Spinal cord (tissue), 10 donors: ENCODE measurements around the gene STXBP2. TPM values are rescaled to one million over a fixed set of nuclear protein-coding genes. Genes with fewer than 3 reads are reported as not detected.

Experiments used
- DNase-seq, 6 donors: peaks; one replicate each; pipeline versions ENCODE4 v3.0.0 to v3.0.0-alpha.2; 2013 to 2015; ENCODE audit warnings: low spot score in 6 of 6, low read depth in 4 of 6
- H3K27ac ChIP-seq: one replicate; pipeline ENCODE4 v1.5.1; 2013; ENCODE audit warnings: low read depth, low read length, control low read depth
- H3K27me3 ChIP-seq: one replicate; pipeline ENCODE4 v1.6.1; 2013; ENCODE audit warnings: low read length; ENCODE audit not compliant: control insufficient read depth, insufficient read depth
- H3K36me3 ChIP-seq: one replicate; pipeline ENCODE4 v1.6.1; 2013; ENCODE audit warnings: low read length; ENCODE audit not compliant: control insufficient read depth, insufficient read depth
- H3K4me1 ChIP-seq: one replicate; pipeline ENCODE4 v1.6.1; 2013; ENCODE audit warnings: low read length; ENCODE audit not compliant: control insufficient read depth, insufficient read depth
- H3K4me3 ChIP-seq: one replicate; pipeline ENCODE4 v1.5.1; 2013; ENCODE audit warnings: low read depth, low read length, control low read depth
- H3K9me3 ChIP-seq: one replicate; pipeline ENCODE4 v1.6.1; 2013; ENCODE audit warnings: low read length; ENCODE audit not compliant: control insufficient read depth, insufficient read depth
- WGBS: methylation state at CpG from one replicate; pipeline ENCODE4 v1.1.5; 2013; ENCODE audit warnings: missing lambda C conversion rate; ENCODE audit not compliant: insufficient coverage; 5-methylcytosine and 5-hydroxymethylcytosine counted together
- polyA plus RNA-seq, 2 donors: library from polyadenylated mRNA; unstranded; fragments of 120-200 nt; gene quantifications; one replicate each; pipeline ENCODE4 v1.2.1, GENCODE V29; 2013; ENCODE audit not compliant: insufficient read length in 2 of 2
- total RNA-seq, 2 donors: library from RNA; depleted of rRNA in 1 of 2; stranded (reverse); fragments of 120-200 nt in 1 of 2; fragments of >200 nt in 1 of 2; gene quantifications; one replicate each; pipeline versions ENCODE4 v1.2.3 to v1.2.4, GENCODE V29; 2013 to 2014
- donor health status: healthy.

The STXBP2 gene
- total and polyA plus RNA-seq, 4 donors = 4.4 to 14.0 (median 10.6) TPM

DNA sequence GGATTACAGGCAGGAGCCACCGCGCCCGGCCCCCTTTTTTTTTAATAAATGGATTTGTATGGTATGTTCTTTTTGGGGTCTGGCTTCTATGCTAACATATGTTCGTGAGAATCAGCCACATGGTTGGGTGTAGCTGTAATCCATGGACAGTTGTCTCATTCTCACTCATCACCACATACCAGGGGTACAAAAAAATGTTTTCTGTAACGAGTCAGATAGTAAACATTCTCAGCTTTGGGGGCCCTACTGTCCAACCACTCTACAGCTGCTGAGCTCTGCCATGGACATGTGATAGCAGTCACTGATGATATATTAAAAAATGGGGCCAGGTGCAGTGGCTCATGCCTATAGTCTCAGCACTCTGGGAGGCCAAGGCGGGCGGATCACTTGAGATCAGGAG lies 26.8 kb downstream of the STXBP2 start:
- no peaks in the 10 kb centered on the region for H3K4me1 ChIP-seq
- no peak overlapping the region for H3K4me3 ChIP-seq
- H3K9me3 ChIP-seq = no peaks in the 10 kb centered on the region
- no peaks in the 10 kb centered on the region for H3K36me3 ChIP-seq
- DNase-seq = peak in 1 of 6 donors; percentile 64
- 100% methylated on average over 2 of the region's 7 CpGs for WGBS
- H3K27me3 ChIP-seq = no peaks in the 10 kb centered on the region
- no peak overlapping the region for H3K27ac ChIP-seq

DNA sequence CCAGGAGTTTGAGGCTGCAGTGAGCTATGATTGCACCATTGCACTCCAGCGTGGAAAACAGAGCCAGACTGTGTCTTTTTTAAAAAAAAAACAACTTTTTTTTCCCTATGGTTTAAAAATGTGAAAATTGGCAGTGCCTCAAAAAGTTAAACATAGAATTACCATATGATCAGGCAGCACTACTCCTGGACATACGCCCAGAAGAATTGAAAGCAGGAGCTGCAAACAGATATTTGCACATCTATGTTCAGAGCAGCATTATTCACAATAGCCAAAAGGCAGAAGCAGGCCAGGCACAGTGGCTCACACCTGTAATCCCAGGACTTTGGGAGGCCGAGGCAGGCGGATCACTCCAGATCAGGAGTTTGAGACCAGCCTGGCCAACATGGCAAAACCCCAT lies 28.2 kb downstream of the STXBP2 start:
- Histone ChIP-seq H3K27ac (no peak overlapping the region), H3K36me3 (no peaks in the 10 kb centered on the region), H3K27me3 (no peaks in the 10 kb centered on the region), H3K9me3 (no peaks in the 10 kb centered on the region), H3K4me3 (no peak overlapping the region), H3K4me1 (peaks cover 6% of the 10 kb centered on the region)
- DNase-seq = peak in 2 of 6 donors; percentile 18 to 93
- 64% methylated on average over 1 of the region's 4 CpGs for WGBS

DNA sequence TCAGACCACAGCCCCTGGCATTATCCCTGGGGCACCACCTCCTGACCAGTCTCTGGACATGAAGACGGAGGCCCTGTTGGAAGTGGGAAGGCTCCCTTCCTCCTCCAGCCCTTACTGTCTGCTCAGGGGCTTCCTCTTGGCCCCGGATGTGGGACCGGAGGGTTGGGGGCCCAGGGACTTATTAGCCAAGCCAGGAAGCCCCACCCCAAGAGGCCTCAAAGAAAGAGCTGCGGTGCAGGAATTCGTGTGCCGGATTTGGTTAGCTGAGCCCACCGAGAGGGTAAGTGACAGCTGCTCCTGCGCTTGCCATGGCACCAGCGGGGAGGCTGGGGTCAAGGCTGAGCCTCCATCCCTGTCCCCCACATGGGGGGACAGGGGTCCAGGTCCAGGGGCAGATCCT lies 31.9 kb downstream of the STXBP2 start, which contains the start of gene RETN:
RETN (plus strand) TSS at position 208 of the 400 bp plus-strand sequence. CDS start 278 bp downstream, outside the sequence.
- H3K4me3 ChIP-seq = no peak within 1 kb of the TSS
- H3K27ac ChIP-seq = no peak within 1 kb of the TSS
- no peak for DNase-seq
- H3K4me1 ChIP-seq = peaks cover 13% of the 10 kb centered on the region
- 88% methylated on average over 9 of the region's 9 CpGs for WGBS
- no peaks in the 10 kb centered on the region for H3K27me3 ChIP-seq
- no peaks in the 10 kb centered on the region for H3K36me3 ChIP-seq
- no peaks in the 10 kb centered on the region for H3K9me3 ChIP-seq

DNA sequence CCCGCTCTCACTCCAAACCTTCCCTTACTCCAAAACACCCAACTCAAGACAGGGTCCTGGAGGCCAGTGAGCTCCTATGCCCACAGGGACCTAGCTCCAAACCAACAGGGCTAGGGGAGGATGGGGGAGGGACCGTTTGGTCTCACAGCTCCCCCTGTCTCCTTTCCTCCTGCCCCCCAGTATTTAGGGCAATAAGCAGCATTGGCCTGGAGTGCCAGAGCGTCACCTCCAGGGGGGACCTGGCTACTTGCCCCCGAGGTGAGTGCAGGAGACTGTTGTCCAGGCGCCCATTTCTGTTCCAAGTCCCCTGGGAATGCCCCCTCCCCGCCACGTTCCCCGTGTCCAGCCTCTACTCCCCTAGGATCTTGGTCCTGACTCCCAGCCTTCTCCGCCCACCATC lies 32.7 kb downstream of the STXBP2 start:
- Histone ChIP-seq H3K4me3 (no peak overlapping the region), H3K27ac (no peak overlapping the region), H3K36me3 (no peaks in the 10 kb centered on the region), H3K4me1 (peaks cover 13% of the 10 kb centered on the region), H3K9me3 (no peaks in the 10 kb centered on the region), H3K27me3 (no peaks in the 10 kb centered on the region)
- 16% methylated on average over 6 of the region's 9 CpGs for WGBS
- DNase-seq = no peak

DNA sequence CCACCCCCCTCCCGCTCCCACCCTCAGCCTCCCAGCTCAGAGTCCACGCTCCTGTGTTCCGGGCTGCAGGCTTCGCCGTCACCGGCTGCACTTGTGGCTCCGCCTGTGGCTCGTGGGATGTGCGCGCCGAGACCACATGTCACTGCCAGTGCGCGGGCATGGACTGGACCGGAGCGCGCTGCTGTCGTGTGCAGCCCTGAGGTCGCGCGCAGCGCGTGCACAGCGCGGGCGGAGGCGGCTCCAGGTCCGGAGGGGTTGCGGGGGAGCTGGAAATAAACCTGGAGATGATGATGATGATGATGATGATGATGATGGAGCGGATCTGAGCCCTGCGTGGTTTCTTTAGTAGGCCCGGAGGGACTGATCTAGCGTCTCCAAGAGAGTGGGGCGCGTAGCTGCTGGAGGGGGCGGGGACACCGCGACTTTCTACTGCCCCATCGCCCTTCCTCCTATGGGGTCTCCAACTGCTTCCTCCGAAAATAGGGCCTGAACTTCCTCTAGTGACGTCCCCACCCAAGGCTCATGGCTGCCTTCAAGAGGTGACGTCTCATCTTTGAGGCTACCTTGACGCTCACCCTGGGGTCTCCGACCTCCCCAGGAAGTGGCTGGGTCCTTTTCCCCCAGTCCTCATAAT lies 33.4 kb downstream of the STXBP2 start:
- Histone ChIP-seq H3K27me3 (no peaks in the 10 kb centered on the region), H3K9me3 (no peaks in the 10 kb centered on the region), H3K4me1 (peaks cover 13% of the 10 kb centered on the region), H3K36me3 (no peaks in the 10 kb centered on the region), H3K27ac (no peak overlapping the region), H3K4me3 (peak overlapping the region; percentile 9)
- peak in 2 of 6 donors; percentile 75 to 84 for DNase-seq
- WGBS = 3% methylated on average over 40 of the region's 43 CpGs

DNA sequence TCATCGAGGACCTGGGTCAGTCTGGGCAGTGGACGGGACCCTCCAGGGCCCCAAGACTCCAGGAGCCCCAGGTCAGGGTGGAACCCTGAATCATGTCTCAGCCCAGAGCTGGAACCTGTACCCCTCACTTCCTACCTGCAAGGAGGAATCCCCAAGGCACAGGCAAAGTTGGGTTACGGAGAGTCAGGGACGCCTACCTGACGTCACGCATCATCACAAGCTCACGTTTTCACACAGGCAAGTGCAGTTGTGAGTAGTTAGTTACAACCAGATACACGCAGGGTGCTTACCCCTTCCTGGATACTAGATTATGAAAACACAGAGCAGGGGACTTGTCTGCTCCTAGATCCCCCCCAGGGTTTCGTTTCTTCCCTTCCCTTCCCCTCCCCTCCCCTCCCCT lies 33.9 kb downstream of the STXBP2 start:
- DNase-seq = peak in 1 of 6 donors; percentile 3
- no peaks in the 10 kb centered on the region for H3K9me3 ChIP-seq
- H3K4me3 ChIP-seq = no peak overlapping the region
- no peaks in the 10 kb centered on the region for H3K27me3 ChIP-seq
- WGBS = 39% methylated on average over 8 of the region's 9 CpGs
- peaks cover 13% of the 10 kb centered on the region for H3K4me1 ChIP-seq
- H3K36me3 ChIP-seq = no peaks in the 10 kb centered on the region
- no peak overlapping the region for H3K27ac ChIP-seq

DNA sequence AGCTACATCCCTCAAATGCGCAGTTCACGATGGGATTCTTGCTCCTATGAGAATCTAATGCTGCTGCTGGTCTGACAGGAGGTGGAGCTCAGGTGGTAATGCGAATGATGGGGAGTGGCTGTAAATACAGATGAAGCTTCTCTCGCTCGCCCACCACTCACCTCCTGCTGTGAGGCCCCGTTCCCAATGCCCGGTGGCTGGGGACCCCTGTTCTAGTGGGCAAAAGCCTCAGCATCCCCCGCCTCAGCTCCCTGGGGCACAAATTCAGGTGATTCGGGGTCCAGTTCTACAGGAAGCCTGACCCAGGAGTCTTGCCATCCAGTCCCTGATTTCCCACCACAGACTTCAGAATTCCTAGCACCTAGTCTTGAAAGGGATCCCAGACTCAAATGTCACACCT lies 35.6 kb downstream of the STXBP2 start:
- Histone ChIP-seq H3K27me3 (peaks cover 3% of the 10 kb centered on the region), H3K4me1 (peaks cover 13% of the 10 kb centered on the region), H3K36me3 (no peaks in the 10 kb centered on the region), H3K9me3 (no peaks in the 10 kb centered on the region), H3K27ac (no peak overlapping the region), H3K4me3 (no peak overlapping the region)
- 39% methylated on average over 6 of the region's 9 CpGs for WGBS
- DNase-seq = no peak

DNA sequence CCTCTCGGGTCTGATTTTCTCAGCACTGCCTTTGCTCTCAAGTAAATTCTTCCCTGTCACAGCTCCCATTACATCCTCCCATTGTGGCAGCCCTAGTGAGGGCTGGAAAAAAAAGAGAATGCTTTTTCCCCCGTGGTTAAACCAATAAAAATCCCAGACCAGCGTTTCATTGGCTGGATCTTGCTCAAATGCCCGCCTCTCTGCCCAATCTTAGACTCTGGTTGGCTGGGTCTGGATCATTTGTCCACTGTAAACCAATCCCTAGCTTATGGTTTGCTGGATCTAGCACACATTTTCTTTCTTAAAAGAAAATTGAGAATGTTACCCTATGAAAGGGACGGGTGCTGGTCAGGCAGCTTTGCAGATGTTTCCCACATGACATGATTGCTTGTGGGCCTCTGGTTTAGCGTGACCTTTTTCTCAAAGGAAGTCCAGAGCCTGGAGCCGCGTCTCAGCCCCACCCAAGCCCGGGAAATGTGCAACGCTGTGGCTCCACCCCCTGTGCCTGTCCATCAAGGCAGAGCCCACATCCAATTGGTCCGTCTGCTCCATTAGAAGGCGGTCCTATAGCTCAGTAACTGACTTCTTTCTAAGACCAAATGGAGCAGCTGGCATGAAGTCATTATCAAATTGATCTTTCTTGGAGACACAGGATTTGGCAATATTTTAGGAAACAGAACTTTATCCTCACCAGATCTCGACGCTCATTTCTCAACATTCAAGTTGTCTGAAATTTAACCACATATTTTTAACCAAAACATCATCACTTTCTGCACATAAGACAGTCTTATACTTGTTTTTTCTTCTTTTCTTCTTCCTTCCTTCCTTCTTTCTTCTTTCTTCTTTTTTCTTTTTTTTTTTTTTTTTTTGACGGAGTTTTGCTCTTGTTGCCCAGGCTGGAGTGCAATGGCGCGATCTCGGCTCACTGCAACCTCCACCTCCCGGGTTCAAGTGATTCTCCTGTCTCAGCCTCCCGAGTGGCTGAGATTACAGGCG lies 37.4 kb downstream of the STXBP2 start:
- Histone ChIP-seq H3K27ac (no peak overlapping the region), H3K27me3 (peaks cover 3% of the 10 kb centered on the region), H3K36me3 (no peaks in the 10 kb centered on the region), H3K4me1 (peaks cover 13% of the 10 kb centered on the region), H3K4me3 (no peak overlapping the region), H3K9me3 (no peaks in the 10 kb centered on the region)
- WGBS = 45% methylated on average over 12 of the region's 21 CpGs
- peak in 2 of 6 donors; percentile 72 to 84 for DNase-seq

DNA sequence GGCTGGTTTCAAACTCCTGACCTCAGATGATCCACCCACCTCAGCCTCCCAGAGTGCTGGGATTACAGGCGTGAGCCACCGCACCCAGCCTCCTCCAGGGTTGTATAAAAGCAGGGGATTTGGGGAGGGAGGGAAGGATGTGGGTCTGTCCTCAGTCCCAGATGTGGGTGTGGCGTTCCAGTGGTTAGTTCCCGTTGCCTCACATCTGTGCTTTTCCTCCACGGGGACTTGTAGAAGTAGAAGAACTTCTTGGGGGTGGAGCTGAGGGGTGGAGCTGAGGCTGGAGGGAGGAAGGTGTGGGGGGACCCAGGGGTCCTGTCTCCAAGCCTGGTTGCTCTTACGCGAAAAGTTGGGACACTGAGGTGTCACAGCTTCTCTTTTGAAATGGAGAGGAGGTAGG lies 39.5 kb downstream of the STXBP2 start:
- Histone ChIP-seq H3K27ac (no peak overlapping the region), H3K9me3 (no peaks in the 10 kb centered on the region), H3K4me1 (peaks cover 10% of the 10 kb centered on the region), H3K4me3 (no peak overlapping the region), H3K27me3 (peaks cover 3% of the 10 kb centered on the region), H3K36me3 (peaks cover 2% of the 10 kb centered on the region)
- WGBS = 36% methylated on average over 3 of the region's 7 CpGs
- DNase-seq = no peak
